ENCODE data around the gene TOR1A. TPM values are rescaled to one million over a fixed set of nuclear protein-coding genes. Genes with fewer than 3 reads are reported as not detected.

TOR1A gene
- total and polyA plus RNA-seq, 2 experiments from 2014 or later, result 73.6 to 101 TPM

DNA sequence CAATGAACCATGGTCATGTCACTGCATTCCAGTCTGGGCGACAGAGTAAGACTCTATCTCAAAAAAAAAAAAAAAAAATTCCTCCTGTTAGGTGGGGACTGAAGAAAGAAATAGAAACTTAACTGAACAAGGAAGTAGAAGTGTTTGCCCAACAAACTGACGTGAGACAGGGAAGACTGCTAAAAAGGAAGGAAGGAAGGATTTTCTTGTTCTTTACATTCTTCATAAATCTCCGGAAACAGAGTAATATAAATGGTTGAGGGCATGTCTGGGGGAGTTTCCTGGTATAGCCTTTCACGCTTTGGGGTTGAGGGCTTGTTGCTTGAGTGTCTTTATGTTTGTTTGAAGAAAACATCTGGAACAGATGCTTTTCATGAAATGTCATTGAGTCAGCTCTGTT lies 17.9 kb downstream of the TOR1A start:
- Histone ChIP-seq H3K9ac (no peak overlapping the region), H3K36me3 (ENCODE audit: low read depth) (no peaks in the 10 kb centered on the region; the same call in 1 of the 2 replicates), H3K4me1 (ENCODE audit: insufficient read depth) (peaks cover 5% of the 10 kb centered on the region; the same call in 1 of the 2 replicates), H3K4me3 (no peak overlapping the region), H3K9me3 (ENCODE audit: low read depth) (no peaks in the 10 kb centered on the region), H4K20me1 (ENCODE audit: insufficient read depth) (no peaks in the 10 kb centered on the region), H3K79me2 (ENCODE audit: insufficient read depth) (peaks cover 41% of the 10 kb centered on the region), H3K9me2 (ENCODE audit: insufficient read depth) (no peaks in the 10 kb centered on the region), H3F3A (ENCODE audit: insufficient read depth) (peaks cover 10% of the 10 kb centered on the region), H3K27me3 (replicated peaks; ENCODE audit: insufficient read depth) (no peaks in the 10 kb centered on the region), H3K4me2 (ENCODE audit: unreplicated experiment) (no peak overlapping the region), H2AFZ (no peak overlapping the region), H3K27ac (no peak overlapping the region)
- TF ChIP-seq EZH2 (IDR thresholded peaks at IDR 0.05; ENCODE audit: insufficient read depth, poor library complexity, severe bottlenecking), result no peak
- TF ChIP-seq EZH2phosphoT487 (IDR thresholded peaks at IDR 0.05; ENCODE audit: insufficient read depth, low read depth), result no peak
- no peak for DNase-seq
- WGBS, 2 experiments (ENCODE audit: low coverage in 1 of 2, low lambda C conversion rate in 2 of 2, missing lambda C conversion rate in 2 of 2), result 87 to 94% methylated on average over 4 of the region's 4 CpGs
- in situ Hi-C loops (cut with MboI), result no loop called here

DNA sequence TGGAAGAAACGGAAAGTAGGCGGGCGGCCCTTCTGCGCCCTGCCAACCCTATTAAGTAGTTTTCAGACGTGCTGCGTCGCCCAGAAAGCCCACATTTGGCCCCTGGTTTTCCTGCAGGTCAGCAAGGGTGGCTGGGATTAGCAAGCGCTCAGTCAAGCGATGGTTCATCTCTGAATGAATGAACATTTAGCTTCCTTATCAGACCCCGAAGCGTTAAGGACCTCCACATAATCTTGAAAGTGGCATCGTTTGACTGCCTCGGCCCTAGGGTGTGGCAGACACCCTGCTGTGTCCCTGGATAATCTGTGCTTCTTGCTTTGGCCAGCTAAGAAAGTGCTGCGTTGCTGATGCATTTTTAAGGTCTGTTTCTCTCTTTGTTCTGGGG lies 20.3 kb downstream of the TOR1A start:
- Histone ChIP-seq H3K9me2 (ENCODE audit: insufficient read depth) (no peaks in the 10 kb centered on the region), H3F3A (ENCODE audit: insufficient read depth) (no peaks in the 10 kb centered on the region), H3K27ac (peak overlapping the region; percentile 62), H3K9me3 (ENCODE audit: low read depth) (no peaks in the 10 kb centered on the region), H3K27me3 (replicated peaks; ENCODE audit: insufficient read depth) (no peaks in the 10 kb centered on the region), H3K36me3 (ENCODE audit: low read depth) (no peaks in the 10 kb centered on the region; the same call in 1 of the 2 replicates), H3K79me2 (ENCODE audit: insufficient read depth) (peaks cover 41% of the 10 kb centered on the region), H3K4me3 (peak overlapping the region; percentile 92), H3K4me2 (ENCODE audit: unreplicated experiment) (peak overlapping the region; percentile 83), H3K9ac (peak overlapping the region; percentile 84), H2AFZ (peak overlapping the region; percentile 86), H3K4me1 (ENCODE audit: insufficient read depth) (peaks cover 5% of the 10 kb centered on the region; the same call in 1 of the 2 replicates), H4K20me1 (ENCODE audit: insufficient read depth) (no peaks in the 10 kb centered on the region)
- TF ChIP-seq EZH2 (IDR thresholded peaks at IDR 0.05; ENCODE audit: insufficient read depth, poor library complexity, severe bottlenecking) (no peak), EZH2phosphoT487 (IDR thresholded peaks at IDR 0.05; ENCODE audit: insufficient read depth, low read depth) (no peak)
- in situ Hi-C loops (cut with MboI), result no loop called here
- 2 to 3% methylated on average over 14 of the region's 14 CpGs for WGBS, 2 experiments (ENCODE audit: low coverage in 1 of 2, low lambda C conversion rate in 2 of 2, missing lambda C conversion rate in 2 of 2)
- peak; percentile 33 for DNase-seq

DNA sequence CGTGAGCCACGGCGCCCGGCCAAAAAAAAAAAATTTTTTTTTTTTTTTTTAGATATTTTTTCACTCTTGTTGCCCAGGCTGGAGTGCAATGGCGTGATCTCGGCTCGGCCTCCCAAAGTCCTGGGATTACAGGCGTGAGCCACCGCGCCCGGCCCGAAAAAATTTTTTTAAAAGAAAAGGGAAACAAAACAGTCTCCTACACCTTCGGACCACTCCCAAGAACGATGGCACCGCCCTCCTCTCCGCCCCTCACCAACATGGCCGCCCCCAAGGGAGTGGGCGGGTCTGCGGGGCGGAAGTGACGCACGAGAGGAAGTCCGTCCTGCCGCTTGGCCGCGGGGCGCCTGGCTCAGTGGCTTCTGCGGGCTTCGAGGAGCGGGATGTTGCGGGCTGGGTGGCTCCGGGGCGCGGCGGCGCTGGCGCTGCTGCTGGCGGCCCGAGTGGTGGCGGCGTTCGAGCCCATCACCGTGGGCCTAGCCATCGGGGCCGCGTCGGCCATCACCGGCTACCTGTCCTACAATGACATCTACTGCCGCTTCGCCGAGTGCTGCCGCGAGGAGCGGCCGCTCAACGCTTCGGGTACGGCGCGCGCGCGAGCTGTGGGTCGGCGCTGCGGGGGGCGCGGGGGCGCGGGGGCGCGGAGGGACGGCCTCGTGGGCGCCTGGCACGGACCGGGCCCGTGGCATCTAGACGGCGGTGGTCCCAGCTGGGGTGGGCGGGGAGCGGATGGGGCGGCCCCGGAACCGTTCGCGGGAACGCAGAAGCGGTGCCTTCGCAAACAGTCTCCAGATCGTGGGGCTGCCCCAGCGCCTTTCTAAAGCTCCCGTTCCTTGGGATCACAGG lies 20.9 kb downstream of the TOR1A start, which contains the start of gene TOR1B:
TSS of gene TOR1B (plus strand) at position 352 of the 843 bp plus-strand sequence. CDS start at position 381, 29 bp downstream.
- peak within 1 kb of the TSS; percentile 84 for H3K9ac ChIP-seq
- in situ Hi-C loops (cut with MboI), result no loop called here
- H3K4me3 ChIP-seq, result peak within 1 kb of the TSS; percentile 92
- no peak for TF ChIP-seq EZH2 (IDR thresholded peaks at IDR 0.05; ENCODE audit: insufficient read depth, poor library complexity, severe bottlenecking)
- no peak for TF ChIP-seq EZH2phosphoT487 (IDR thresholded peaks at IDR 0.05; ENCODE audit: insufficient read depth, low read depth)
- peak; percentile 95 for DNase-seq
- H4K20me1 ChIP-seq (ENCODE audit: insufficient read depth), result no peaks in the 10 kb centered on the region
- peak within 1 kb of the TSS; percentile 83 for H3K4me2 ChIP-seq (ENCODE audit: unreplicated experiment)
- peak within 1 kb of the TSS; percentile 86 for H2AFZ ChIP-seq
- no peaks in the 10 kb centered on the region for H3K9me3 ChIP-seq (ENCODE audit: low read depth)
- peak within 1 kb of the TSS; percentile 62 for H3K27ac ChIP-seq
- H3K4me1 ChIP-seq (ENCODE audit: insufficient read depth), result peaks cover 5% of the 10 kb centered on the region; the same call in 1 of the 2 replicates
- 0% methylated on average over 42 to 90 of the region's 93 CpGs for WGBS, 2 experiments (ENCODE audit: low coverage in 1 of 2, low lambda C conversion rate in 2 of 2, missing lambda C conversion rate in 2 of 2)
- H3K36me3 ChIP-seq (ENCODE audit: low read depth), result no peaks in the 10 kb centered on the region; the same call in 1 of the 2 replicates
- H3K9me2 ChIP-seq (ENCODE audit: insufficient read depth), result no peaks in the 10 kb centered on the region
- no peaks in the 10 kb centered on the region for H3F3A ChIP-seq (ENCODE audit: insufficient read depth)
- peaks cover 41% of the 10 kb centered on the region for H3K79me2 ChIP-seq (ENCODE audit: insufficient read depth)
- H3K27me3 ChIP-seq (replicated peaks; ENCODE audit: insufficient read depth), result no peaks in the 10 kb centered on the region

DNA sequence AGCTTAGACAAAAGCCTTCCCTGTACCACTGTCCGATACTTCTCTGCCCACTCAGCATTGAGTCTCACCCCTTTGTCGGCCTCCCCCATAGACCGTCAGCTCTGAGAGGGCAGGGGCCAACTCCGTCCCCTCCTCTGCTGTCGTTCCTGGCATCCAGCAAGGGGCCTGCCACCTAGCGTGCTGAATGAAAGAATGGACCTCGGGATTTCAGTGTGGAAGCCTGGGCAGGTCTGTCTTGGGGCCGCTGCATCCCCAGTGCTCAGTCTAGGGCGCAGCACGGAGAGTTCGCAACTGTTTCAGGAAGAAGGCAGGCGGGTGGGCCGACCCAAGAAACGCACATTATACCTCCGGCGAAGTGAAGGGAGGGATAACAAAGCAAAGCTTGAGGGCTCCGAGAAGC lies 22.4 kb downstream of the TOR1A start:
- Histone ChIP-seq H3K79me2 (ENCODE audit: insufficient read depth) (peaks cover 31% of the 10 kb centered on the region), H3K27me3 (replicated peaks; ENCODE audit: insufficient read depth) (no peaks in the 10 kb centered on the region), H3K4me1 (ENCODE audit: insufficient read depth) (peaks cover 5% of the 10 kb centered on the region; the same call in 1 of the 2 replicates), H3K4me2 (ENCODE audit: unreplicated experiment) (no peak overlapping the region), H2AFZ (no peak overlapping the region), H3K9me2 (ENCODE audit: insufficient read depth) (no peaks in the 10 kb centered on the region), H3K9ac (no peak overlapping the region), H3K27ac (no peak overlapping the region), H4K20me1 (ENCODE audit: insufficient read depth) (no peaks in the 10 kb centered on the region), H3K36me3 (ENCODE audit: low read depth) (no peaks in the 10 kb centered on the region; the same call in 1 of the 2 replicates), H3K4me3 (no peak overlapping the region), H3F3A (ENCODE audit: insufficient read depth) (no peaks in the 10 kb centered on the region), H3K9me3 (ENCODE audit: low read depth) (no peaks in the 10 kb centered on the region)
- WGBS, 2 experiments (ENCODE audit: low coverage in 1 of 2, low lambda C conversion rate in 2 of 2, missing lambda C conversion rate in 2 of 2), result 86% methylated on average over 17 of the region's 17 CpGs
- TF ChIP-seq EZH2 (IDR thresholded peaks at IDR 0.05; ENCODE audit: insufficient read depth, poor library complexity, severe bottlenecking), result no peak
- no peak for TF ChIP-seq EZH2phosphoT487 (IDR thresholded peaks at IDR 0.05; ENCODE audit: insufficient read depth, low read depth)
- in situ Hi-C loops (cut with MboI), result no loop called here
- DNase-seq, result no peak
